SKM-1 treated with dmso at 0.1 percent for 144 hours (cell line): ENCODE results near the gene RHOC.

Experiments
- DNase-seq: peaks from one replicate; lab custom pipeline; 2025; ENCODE audit not compliant: unreplicated experiment; lab: John Stamatoyannopoulos, UW

RHOC gene

GRCh38 chr1:112718691-112719418 is 11.9 kb upstream of the RHOC start:
- DNase-seq = peak; percentile 24

GRCh38 chr1:112717263-112717873 is 10.4 kb upstream of the RHOC start:
- DNase-seq = no peak

- DNase-seq = peak; percentile 69
These were observed 9.3 kb upstream of the RHOC start for GRCh38 chr1:112716133-112716720.

- DNase-seq = peak; percentile 87
These were observed 8.5 kb upstream of the RHOC start, which contains the start of gene PPM1J for GRCh38 chr1:112715264-112716053. Gene PPM1J (minus strand): TSS chr1:112715332. CDS start chr1:112715301, 31 bp downstream.

GRCh38 chr1:112714313-112715263 is 7.7 kb upstream of the RHOC start:
- DNase-seq = no peak

GRCh38 chr1:112713466-112714312 is 6.8 kb upstream of the RHOC start:
- DNase-seq = peak; percentile 76

- no peak for DNase-seq
These were observed 5.8 kb upstream of the RHOC start for GRCh38 chr1:112712701-112713128.

- DNase-seq = no peak
These were observed 5.3 kb upstream of the RHOC start for GRCh38 chr1:112712191-112712590.

- no peak for DNase-seq
These were observed 4.7 kb upstream of the RHOC start for GRCh38 chr1:112711670-112712069.

- DNase-seq = no peak
These were observed 4.1 kb upstream of the RHOC start for GRCh38 chr1:112711041-112711440.

GRCh38 chr1:112710586-112710985 is 3.7 kb upstream of the RHOC start:
- DNase-seq = no peak

- DNase-seq = no peak
These were observed 3.2 kb upstream of the RHOC start for GRCh38 chr1:112710159-112710558.

GRCh38 chr1:112708489-112708888 is 1.6 kb upstream of the RHOC start:
- DNase-seq = no peak

GRCh38 chr1:112708002-112708448 is 1.1 kb upstream of the RHOC start:
- DNase-seq = no peak

- peak; percentile 74 for DNase-seq
These were observed 484 bp upstream of the RHOC start for GRCh38 chr1:112707221-112708001.

GRCh38 chr1:112704934-112705627 is 1.8 kb downstream of the RHOC start:
- DNase-seq = peak; percentile 87

GRCh38 chr1:112704391-112704933 is 2.5 kb downstream of the RHOC start:
- DNase-seq = no peak

- DNase-seq = no peak
These were observed 3.2 kb downstream of the RHOC start for GRCh38 chr1:112703706-112704105.
